ENCODE results near the gene COPG1.

The COPG1 gene

GRCh38 chr3:129239991-129240390, 9.4 kb upstream of the COPG1 start:
- in situ Hi-C loops (cut with MboI; ENCODE audit: low sequenced_read_pairs, unreplicated experiment), result loop anchor here (10.0 kb wide), 2 partner anchors 185 to 265 kb away; no protein-coding TSS in a partner anchor
- DNase-seq (ENCODE audit: low spot score), result no peak
- TF ChIP-seq CTCF (IDR thresholded peaks at IDR 0.05; ENCODE audit: borderline replicate concordance, control extremely low read depth, extremely low read depth, insufficient read depth, missing control alignments), result no peak

GRCh38 chr3:129240436-129240835, 9.0 kb upstream of the COPG1 start:
- in situ Hi-C loops (cut with MboI; ENCODE audit: low sequenced_read_pairs, unreplicated experiment), result loop anchor here (10.0 kb wide), 2 partner anchors 186 to 266 kb away; no protein-coding TSS in a partner anchor
- DNase-seq (ENCODE audit: low spot score), result no peak
- no peak for TF ChIP-seq CTCF (IDR thresholded peaks at IDR 0.05; ENCODE audit: borderline replicate concordance, control extremely low read depth, extremely low read depth, insufficient read depth, missing control alignments)

GRCh38 chr3:129245141-129245540, 4.3 kb upstream of the COPG1 start:
- in situ Hi-C loops (cut with MboI; ENCODE audit: low sequenced_read_pairs, unreplicated experiment), result loop anchor here (10.0 kb wide), 2 partner anchors 190 to 270 kb away; no protein-coding TSS in a partner anchor
- DNase-seq (ENCODE audit: low spot score), result no peak
- no peak for TF ChIP-seq CTCF (IDR thresholded peaks at IDR 0.05; ENCODE audit: borderline replicate concordance, control extremely low read depth, extremely low read depth, insufficient read depth, missing control alignments)

- peak; percentile 84 for DNase-seq (ENCODE audit: low spot score)
- peak; percentile 76 for TF ChIP-seq CTCF (IDR thresholded peaks at IDR 0.05; ENCODE audit: borderline replicate concordance, control extremely low read depth, extremely low read depth, insufficient read depth, missing control alignments)
- in situ Hi-C loops (cut with MboI; ENCODE audit: low sequenced_read_pairs, unreplicated experiment), result loop anchor here (10.0 kb wide), 2 partner anchors 191 to 271 kb away; no protein-coding TSS in a partner anchor
Observed at GRCh38 chr3:129245641-129246306, 3.6 kb upstream of the COPG1 start.

GRCh38 chr3:129246636-129247035, 2.8 kb upstream of the COPG1 start:
- in situ Hi-C loops (cut with MboI; ENCODE audit: low sequenced_read_pairs, unreplicated experiment), result loop anchor here (10.0 kb wide), 2 partner anchors 192 to 272 kb away; no protein-coding TSS in a partner anchor
- no peak for DNase-seq (ENCODE audit: low spot score)
- no peak for TF ChIP-seq CTCF (IDR thresholded peaks at IDR 0.05; ENCODE audit: borderline replicate concordance, control extremely low read depth, extremely low read depth, insufficient read depth, missing control alignments)

- TF ChIP-seq CTCF (IDR thresholded peaks at IDR 0.05; ENCODE audit: borderline replicate concordance, control extremely low read depth, extremely low read depth, insufficient read depth, missing control alignments), result no peak
- no peak for DNase-seq (ENCODE audit: low spot score)
- in situ Hi-C loops (cut with MboI; ENCODE audit: low sequenced_read_pairs, unreplicated experiment), result loop anchor here (10.0 kb wide), 2 partner anchors 194 to 274 kb away; no protein-coding TSS in a partner anchor
Observed at GRCh38 chr3:129248286-129248979, 973 bp upstream of the COPG1 start.

Measured in GM13976 (cell line).